Stimulated activated CD4-positive, alpha-beta T cell treated with anti-CD3 and anti-CD28 coated beads, Interleukin-4, amount 100 ng/mL, for 4 hours (primary cell): ENCODE measurements around the gene MAP3K14.
"Not testable (repeated sequence)": the region's sequence is repeated elsewhere in the genome, so short reads cannot be mapped to it uniquely, and the experiment has no call there.

Experiments
- DNase-seq, 2 experiments: peaks; one replicate each; pipeline ENCODE4 v3.0.0-alpha.2; 2020

MAP3K14 gene

DNA sequence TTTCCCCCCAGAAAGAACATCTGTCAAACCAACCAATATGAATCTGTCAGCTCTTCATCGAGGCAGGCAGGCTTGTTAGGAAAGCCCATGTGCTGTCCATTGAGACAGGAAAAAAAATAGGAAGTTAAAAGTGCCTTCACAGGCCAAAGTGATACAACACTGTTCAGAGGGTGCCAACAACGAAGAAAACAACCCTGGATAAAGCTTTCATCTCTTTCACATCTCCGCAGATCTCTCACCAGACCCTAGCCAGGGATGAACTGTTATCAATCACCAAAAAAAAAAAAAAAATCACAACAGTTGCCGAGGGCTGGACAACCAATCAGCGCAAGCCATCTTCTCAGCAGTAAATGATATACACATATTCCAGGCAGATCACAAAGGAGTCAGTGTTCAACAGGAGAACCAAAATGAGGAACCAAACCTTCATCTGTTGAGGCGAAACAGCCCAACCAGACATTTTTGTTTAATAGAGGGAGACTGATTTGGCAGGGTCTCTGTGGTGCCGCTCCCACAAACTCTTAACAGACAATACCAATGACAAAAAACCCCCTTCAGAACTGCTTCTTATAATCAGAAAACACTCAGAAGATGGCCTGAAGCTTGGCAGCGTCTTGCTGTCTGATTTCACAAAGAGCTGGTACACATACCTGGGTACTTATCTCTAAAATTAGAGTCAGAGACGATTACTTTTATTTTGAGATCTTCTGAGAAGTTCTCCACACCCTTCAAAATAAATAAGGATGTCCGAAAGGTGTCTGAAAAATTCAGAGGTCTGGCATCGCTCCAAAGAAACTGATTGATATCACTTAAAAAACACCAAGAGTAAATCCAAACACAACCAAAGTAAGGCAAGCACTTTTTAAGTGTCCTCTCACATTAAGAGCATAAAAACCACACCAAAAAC, 1.8 kb downstream of the MAP3K14 start:
- DNase-seq = no peak

DNA sequence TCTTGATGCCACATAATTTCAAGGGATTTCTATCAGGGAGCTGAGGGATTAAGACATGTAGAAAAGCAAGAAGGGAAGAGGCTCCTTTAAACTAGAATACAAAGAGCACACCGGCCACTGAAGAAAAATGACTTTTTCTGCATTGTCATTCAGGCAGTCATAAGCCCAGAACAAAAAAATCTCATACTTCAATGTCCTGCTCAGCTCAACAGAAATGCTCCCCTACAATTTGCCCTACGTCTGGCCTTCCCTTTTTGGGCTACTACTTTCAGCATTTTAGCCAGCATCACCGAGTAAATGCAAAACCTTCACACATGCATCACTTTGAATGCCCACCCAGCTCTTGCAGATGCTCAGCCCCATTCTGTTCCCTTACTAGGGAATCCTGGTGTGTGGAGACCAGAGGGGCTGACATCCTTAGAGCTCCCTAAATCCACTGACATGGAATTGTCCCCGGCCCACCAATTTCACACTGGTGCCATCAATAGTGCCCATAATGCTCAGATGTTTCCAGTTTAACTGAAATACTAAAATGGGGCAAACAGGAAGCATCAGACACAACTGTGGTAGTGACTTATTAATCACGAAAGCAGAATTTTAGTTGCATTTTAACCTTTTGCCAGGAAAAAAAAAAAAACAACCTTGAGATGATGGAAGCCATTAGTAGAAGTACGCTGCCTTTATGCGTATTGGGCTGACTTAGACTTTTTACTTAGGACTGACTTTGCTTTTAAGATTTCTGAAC, 2.7 kb downstream of the MAP3K14 start:
- no peak for DNase-seq

DNA sequence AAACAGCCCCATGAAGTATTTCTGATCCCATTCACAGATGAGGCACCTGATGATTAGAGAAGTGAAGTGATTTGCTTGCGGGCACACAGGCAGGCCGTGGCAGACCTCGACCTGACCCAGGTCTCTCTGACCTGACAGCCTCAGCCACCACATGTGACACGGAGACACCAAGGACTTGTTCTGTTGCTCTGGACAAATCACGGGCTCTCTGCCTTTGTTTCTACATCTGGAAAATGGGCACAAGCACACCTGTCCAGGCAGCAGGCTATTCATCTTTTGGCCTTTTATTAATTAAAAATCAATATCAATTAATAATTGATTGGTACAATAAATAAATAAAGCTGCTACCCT, 3.4 kb downstream of the MAP3K14 start:
- DNase-seq = no peak

DNA sequence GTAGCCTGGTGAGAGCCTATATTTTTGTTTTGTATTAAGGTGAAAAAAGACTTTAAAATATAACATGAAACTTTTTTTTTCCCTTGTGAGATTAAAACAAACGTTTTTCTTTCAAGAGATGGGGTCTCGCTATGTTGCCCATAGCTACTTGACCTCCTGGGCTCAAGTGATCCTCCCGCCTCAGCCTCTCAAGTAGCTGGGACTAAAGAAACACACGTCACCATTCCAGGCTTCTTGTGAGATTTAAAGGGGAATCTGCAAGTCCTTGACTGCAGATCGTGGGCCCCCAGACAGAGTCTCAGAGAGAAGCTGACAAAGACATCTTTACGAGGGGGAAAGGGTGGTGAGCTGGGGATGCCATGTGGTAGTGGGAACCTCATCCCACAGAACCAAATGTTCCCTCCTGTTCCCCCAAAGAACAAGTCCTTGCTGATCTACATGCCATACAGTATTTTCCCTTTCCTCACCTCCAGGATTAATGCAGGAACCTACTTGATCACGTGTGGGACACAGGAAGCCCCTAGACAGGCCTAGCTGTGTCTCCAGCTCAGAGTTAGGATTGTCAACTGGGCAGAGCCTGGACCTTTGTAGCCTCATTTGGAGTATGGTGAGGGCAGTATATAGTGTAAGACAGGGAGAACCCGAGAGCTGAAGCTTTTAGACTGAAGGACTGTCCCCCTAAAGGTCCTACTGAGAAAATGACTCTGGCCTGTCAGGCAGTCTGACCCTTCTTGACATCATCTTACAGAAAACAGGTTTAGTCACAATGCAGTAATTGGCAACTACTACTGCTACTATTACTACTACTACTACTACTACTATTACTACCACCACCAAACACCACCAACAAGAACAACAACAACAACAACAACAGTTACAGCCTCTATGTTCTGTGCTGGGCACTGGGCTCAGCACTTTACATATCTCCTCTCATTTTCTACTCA, 4.1 kb downstream of the MAP3K14 start:
- DNase-seq = no peak

DNA sequence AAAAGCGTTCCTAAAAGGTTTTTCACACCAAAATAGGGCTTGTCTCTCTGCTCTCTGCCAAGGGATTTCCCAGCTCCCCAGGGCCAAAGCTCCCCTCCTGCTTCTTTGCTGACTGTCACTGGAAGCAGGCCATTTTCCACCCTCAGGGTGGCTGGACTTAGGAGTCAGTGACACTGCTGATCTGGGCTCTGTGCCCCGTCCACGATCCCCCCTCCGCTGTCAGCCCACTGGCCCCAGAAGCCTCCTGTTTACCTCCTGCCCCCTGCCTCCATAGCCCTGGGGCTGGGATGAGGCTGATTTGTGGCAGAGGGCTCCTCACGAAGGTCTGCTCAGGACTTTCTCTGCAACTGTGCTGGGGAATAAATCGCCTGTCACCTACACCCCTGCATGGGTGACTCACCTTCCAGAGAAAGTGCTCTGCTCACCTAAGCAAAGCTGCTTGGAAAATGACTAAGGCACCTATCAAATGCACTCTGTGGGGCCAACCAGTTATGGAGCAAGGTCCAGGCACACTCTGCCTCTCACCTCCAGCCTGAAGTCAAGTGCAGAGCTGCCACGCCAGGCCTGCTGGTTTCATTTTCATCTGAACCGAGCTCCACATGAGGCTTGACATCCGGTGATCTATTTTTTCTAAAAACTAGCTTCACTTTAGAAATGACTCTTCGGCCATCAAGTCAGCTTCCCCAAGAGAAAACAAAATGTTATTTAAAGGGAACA, 4.9 kb downstream of the MAP3K14 start:
- peak; percentile 71 to 92 for DNase-seq

DNA sequence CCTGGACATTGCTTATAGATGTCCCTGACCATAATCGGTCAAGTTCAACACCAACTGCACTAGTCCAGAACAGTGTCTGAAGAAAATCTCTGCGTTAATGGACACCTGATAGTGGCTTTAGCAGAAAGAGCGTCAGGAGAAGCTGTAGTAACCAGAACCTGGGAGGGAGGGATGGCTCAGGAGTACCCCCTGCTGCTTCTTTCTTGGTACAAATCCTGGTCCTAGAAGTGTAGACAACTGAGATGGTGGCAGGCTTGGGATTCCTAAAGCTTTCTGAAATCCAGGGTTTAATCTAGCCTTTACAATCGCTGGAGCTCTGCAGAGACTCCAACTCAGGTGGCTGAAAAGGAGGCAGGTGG, 5.4 kb downstream of the MAP3K14 start:
- DNase-seq = no peak

DNA sequence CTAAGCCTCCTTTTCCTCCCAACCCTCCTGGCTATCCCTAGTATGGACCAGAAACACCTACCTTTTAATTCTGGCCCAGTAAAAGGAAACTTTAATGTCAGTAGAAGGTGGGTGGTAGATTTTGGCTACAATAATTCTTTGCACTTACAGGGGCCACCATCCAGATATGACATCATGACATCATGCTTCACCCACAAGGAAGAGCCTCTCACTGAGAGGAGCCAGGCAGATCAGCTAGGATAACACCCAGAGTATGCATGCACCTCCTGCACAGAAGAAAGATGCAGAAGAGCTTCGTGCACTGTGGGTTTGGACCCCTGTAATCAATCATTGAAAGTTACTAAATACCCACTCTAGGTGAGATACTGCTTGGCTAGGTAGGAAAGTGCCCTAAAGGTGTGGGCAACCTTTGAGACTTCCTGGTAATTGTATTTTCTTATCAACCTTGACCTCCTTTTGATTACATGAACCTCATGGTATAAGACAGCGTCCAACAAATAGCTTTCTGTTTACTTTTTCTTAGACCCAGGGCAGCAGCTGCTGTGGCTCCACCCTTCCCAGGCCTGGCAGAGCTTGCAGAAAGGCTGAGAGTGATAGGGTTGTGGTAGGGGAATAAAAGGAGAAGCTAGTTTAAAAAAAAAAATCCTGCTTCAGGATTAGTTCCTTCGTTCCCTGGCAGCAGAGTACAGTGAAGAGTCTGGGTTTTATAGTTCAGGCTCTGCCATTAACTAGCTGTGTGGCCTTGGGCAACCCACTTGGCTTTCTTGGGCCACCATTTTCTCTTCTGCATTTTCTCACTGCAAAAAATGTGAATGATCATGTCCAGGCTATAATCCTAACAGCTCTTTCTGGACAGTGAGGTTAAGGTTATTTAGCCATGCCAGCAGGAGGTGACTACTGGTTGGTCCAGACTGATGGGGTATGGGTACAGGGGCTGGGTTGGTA, 6.2 kb downstream of the MAP3K14 start:
- no peak for DNase-seq

DNA sequence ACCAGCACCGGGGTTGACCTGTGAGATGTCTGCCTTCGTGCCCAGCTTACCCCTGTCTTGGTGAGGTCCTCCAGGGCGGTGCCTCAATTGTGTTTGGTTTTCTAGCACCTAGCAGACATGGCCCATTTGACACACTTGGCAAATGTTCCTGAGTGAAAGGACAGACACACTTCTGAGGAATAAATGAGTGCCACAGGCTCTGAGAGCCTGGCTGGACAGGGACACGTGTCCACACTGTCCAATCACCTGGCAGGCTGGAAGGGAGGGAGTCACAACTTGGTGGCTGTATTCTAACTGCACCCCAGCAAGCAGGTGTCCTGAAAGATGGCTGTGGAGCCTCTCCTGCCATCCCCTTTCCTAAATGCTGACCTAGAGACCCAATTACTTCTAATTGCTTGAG, 7.4 kb downstream of the MAP3K14 start:
- DNase-seq = no peak

DNA sequence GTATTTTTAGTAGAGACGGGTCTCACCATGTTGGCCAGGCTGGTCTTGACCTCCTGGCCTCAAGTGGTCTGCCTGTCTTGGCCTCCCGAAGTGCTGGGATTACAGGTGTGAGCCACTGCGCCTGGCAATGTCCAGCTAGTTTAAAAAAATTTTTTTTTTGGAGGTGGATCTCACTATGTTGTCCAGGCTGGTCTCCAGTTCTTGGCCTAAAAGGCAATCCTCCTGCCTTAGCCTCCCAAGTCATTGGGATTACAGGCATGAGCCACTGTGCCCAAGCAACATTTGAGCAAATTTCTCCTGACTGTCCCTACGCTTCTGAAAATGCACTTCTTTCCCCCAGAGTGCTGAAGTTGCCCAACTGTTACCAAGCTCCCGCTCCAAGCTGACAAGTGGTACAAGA, 8.0 kb downstream of the MAP3K14 start:
- no peak for DNase-seq

DNA sequence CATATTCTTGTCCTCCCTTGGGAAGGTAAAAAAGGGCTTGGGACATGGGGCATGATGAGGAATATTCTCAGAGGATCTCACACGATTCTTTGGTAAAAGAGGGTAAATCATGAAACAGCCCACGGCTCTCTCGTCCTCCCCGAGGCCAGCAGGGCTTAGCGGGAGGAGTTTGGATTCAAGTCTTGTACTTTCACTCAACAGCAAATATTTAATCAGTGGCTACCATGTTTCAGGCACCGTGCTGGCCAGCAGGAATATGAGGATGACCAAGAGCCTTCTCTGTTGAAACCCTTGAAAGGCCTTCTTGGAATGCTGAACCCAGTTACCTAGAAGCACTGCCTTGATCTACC, 8.8 kb downstream of the MAP3K14 start:
- DNase-seq = no peak

DNA sequence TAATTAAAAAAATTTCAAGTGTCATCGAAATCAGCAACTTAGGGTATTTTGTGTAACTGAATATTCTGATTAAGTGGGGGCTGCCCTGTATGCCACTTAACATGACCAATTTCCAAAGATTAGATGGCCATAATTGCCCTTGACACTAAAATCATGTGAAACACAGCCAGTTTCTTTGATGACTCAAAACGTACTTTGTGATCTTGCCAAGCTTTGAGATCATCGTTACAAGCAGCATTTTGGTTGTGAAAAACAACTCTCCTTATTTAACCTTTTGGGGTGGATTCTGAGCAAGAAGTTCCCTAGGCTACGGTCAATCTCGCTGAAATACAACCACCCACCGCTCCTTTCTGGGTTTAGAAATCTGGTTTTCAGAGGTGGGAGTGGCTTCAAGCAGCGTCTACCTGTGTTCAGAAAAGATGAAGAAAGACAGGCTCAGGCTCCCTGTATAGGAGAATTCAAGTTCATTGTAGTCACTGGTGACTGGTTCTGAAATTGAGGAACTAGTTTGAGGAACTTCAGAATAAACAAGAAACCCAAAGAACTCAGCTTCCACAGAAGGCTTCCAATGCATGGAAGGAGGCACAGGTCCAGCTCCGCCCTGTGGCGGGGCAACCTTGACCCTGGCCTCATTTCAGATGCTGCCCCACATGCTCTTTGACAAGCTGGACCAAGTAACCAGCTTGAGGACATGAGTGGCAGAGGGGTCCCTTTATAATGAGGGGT, 9.4 kb downstream of the MAP3K14 start:
- DNase-seq = peak in 1 of 2 experiments; percentile 66

DNA sequence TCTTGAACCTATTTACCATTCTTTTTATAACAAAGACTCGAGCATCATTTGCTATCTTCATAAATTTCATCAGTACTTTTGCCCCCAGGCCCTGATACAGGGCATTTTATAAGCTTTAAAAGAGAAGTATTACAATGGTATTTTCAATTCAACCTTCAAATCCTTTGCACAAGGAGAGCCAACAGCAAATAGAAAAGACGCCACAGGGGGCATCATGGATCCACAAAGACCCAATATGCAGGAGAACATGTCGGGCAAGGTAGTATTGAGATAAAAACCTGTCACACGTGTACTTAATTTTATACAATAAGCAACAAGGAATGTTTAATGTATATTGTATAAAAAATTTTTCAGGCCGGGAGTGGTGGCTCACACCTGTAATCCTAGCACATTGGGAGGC, 10.2 kb downstream of the MAP3K14 start:
- no peak for DNase-seq

DNA sequence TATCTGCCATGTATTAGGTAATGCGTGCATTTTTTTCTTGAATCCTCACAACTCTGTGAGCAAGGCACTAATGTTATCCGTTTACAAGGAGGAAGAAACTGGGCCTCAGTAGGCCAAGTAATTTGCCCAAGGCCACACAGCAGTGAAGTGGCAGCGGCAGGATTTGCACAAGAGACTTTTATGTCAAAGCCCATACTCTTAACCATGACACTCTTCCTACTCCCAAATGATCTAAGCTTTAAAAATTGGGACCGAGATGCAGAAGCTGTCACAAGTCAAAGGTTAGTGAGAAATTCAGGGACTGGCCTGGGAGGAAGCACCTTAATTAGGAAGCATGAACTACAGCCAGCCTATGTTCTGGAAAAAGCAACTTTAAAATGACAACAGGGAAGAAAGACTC, 10.7 kb downstream of the MAP3K14 start:
- DNase-seq = no peak

DNA sequence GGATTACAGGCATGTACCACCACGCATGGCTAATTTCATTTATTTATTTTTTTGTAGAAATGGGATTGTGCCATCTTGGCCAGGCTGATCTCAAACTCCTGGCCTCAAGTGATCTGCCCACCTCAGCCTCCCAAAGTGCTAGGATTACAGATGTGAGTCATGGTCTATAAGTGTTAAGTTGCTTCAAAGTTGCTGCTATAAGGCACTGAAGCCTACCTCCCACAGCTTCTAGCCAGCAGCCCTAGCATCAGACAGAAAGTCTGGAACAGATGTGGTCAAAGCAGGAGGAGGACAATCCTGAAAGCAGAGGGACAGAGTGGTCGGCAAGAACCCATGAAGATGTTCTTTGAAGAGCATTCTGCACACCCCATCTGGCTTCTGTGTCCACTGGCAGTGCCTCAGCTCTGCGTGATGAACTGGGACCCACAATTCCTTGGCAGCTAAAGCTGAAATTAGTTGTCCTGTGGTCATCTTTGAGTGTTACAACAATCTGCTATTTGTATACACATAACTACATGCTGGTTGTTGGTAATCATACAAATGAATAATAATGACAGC, 11.2 kb downstream of the MAP3K14 start:
- no peak for DNase-seq

DNA sequence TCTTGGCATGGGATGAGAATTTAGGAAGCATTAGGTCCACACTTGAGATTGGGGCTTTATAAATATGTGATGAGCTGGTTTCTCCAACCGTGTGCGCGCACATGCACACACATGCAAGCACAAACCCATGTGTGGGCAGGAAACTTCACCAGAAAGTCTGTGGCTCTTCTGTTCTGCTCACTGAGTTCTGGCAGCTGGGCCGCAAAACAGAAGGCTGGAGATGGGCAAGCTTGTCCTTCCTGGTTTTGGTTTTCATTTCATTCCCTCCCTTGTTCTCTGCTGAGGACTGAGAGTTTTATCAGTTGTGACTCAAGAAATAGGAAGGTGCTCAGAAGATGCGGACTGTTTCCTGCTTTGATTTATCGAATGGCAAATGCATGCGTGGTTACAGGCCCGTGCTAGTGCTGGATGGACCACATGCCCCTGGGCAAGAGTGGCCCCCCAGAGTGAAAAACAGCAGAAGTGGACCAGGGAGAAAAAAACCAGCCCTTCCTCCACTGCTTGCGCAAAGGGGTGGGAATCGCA, 14.1 kb downstream of the MAP3K14 start:
- DNase-seq = peak in 1 of 2 experiments; percentile 48

DNA sequence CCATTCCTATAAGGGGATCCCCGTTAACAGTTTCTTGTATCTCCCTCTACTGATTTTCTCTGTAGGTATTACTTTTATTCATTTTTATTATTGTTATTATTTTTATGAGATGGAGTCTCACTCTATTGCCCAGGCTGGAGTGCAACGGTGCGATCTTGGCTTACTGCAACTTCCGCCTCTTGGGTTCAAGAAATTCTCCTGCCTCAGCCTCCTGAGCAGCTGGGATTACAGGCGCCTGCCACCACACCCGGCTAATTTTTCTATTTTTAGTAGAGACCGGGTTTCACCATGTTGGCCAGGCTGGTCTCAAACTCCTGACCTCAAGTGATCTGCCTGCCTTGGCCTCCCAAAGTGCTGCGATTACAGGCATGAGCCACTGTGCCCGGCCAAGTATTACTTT, 14.6 kb downstream of the MAP3K14 start:
- DNase-seq = not testable (repeated sequence)

DNA sequence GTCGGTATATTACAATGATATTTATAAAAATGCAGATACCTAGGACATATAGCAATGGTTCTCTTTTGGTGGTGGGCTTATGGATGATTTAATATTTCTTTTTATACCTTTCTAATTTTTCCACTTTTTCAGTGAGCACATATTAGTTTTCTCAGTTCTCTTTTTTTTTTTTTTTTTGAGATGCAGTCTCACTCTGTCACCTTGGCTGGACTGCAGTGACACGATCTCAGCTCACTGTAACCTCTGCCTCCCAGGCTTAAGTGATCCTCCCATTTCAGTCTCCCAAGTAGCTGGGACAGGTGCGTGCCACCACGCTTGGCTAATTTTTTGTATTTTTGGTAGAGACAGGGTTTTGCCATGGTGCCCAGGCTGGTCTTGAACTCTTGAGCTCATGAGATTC, 15.1 kb downstream of the MAP3K14 start:
- DNase-seq = no peak

DNA sequence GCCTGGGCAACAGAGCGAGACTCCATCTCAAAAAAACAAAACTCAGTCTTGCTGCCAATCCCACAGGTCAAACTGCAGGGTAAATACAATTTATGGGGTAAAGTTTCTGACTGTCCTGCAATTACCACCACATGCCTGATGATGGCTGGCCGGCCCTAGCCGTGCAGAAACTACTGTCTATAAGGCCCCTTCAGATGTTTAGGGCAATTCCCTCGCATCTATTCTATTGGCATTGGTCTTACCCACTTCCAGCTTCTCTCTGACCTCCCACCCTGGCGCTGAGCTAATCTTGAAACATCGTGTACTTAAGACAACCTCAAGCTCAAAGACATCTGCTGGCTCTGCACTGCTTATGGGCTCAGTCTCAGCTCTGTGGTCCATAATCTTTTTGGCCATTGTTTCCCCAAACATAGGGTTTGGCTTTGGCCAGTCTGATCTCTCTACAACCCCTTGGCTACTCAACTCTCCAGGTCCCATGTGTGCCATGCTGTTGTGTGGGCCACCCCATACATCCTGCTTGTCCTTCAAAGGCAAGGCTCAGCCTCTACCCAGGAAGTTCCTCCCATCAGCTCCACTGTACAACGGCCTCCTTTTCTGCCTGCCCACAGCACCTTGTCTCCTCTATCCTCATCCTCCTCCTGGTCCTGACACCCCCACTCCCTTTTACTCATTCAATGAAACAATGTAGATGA, 16.6 kb downstream of the MAP3K14 start:
- no peak for DNase-seq

DNA sequence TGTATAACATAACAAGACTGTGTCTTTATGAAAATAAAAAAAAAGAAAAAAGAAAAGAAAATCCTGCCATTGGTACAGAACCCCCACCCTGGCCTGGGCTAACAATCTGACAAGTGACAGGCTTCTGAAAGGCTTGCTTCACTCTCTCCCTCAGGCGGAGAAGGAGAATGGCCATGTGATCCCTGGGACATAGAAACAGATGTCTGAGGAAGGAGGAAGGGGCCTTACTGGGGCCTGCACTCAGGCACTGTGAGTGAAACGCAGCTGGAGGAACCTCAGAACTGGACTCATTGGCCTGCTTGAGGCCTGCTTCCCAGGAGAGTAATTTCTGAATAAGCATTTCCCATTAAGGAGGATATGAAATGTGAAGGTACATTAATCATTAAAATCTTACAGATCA, 17.5 kb downstream of the MAP3K14 start:
- DNase-seq = no peak
